Psoas muscle (tissue), 7 donors: ENCODE results near the gene WNT2B. TPM values are rescaled to one million over a fixed set of nuclear protein-coding genes. Genes with fewer than 3 reads are reported as not detected.

ENCODE experiments used
- polyA plus RNA-seq, 3 donors: library from polyadenylated mRNA; stranded (reverse); fragments of 200-250 nt; gene quantifications; one replicate each; pipeline ENCODE4 v1.2.3, GENCODE V29; 2013
- total RNA-seq, 4 donors: library from RNA; stranded (reverse); fragmentation: NEBNext Ultra II Directional in 2 of 4; extraction: Animal tissue kit (Norgen Biotek cat#: 25700) in 2 of 4; gene quantifications; one replicate each; pipeline versions ENCODE4 v1.2.1 to v1.2.4, GENCODE V29; 2021 to 2023
- donor health status: healthy with polysubstance abuse.
- donor health status: DM: no; HTN: no; CAD: no; lungs with moderate emphysema.
- donor health status: Bipolar disorder and iron deficiency.
- donor health status: healthy.
- donor health status: DM: no; HTN: no; CAD: no.
- donor health status: DM: no; HTN: no; CAD: no.
- donor health status: DM: yes; HTN: yes; CAD: no.

Gene WNT2B
- total and polyA plus RNA-seq, 7 donors, result 0.18 to 0.86 (median 0.40) TPM

Other genes with a start within 250 kb of the WNT2B start
- gene CTTNBP2NL, start 112.8 kb upstream of the WNT2B start, total RNA-seq, result 1 to 10 TPM; 4.7 to 9.4 (median 6.6) TPM
- gene CTTNBP2NL, start 112.8 kb upstream of the WNT2B start, polyA plus RNA-seq, result 1 to 10 TPM; 1.2 to 3.2 (median 2.5) TPM
- gene ST7L, start 110.2 kb downstream of the WNT2B start, total RNA-seq, result 10 to 100 TPM; 12.1 to 13.7 (median 12.5) TPM
- gene ST7L, start 110.2 kb downstream of the WNT2B start, polyA plus RNA-seq, result 10 to 100 TPM in 1 of 3 donors, 1 to 10 TPM in 2; 9.0 to 11.0 (median 9.3) TPM
- gene CAPZA1, start 110.9 kb downstream of the WNT2B start, total RNA-seq, result 10 to 100 TPM; 24.2 to 39.1 (median 33.1) TPM
- gene CAPZA1, start 110.9 kb downstream of the WNT2B start, polyA plus RNA-seq, result 10 to 100 TPM; 14.8 to 73.3 (median 58.2) TPM
- gene MOV10, start 165.7 kb downstream of the WNT2B start, total RNA-seq, result 10 to 100 TPM in 2 of 4 donors, 1 to 10 TPM in 2; 5.3 to 10.6 (median 8.3) TPM
- gene MOV10, start 165.7 kb downstream of the WNT2B start, polyA plus RNA-seq, result 1 to 10 TPM; 4.8 to 6.4 (median 6.4) TPM
- gene RHOC, start 198.2 kb downstream of the WNT2B start, total RNA-seq, result 10 to 100 TPM; 43.5 to 88.3 (median 75.5) TPM
- 10 to 100 TPM; 39.1 to 89.7 (median 76.9) TPM for gene RHOC, start 198.2 kb downstream of the WNT2B start, polyA plus RNA-seq
- 1 to 10 TPM; 4.1 to 7.2 (median 6.1) TPM for gene PPM1J, start 206.4 kb downstream of the WNT2B start, total RNA-seq
- gene PPM1J, start 206.4 kb downstream of the WNT2B start, polyA plus RNA-seq, result 1 to 10 TPM; 4.1 to 8.8 (median 6.0) TPM